Stimulated activated CD8-positive, alpha-beta memory T cell treated with anti-CD3 and anti-CD28 coated beads, Interleukin-7, amount 100 ng/mL, for 24 hours (primary cell): ENCODE data around the gene MIA3.
A peak's percentile ranks its signal among the peaks of the same experiment; 100 is the strongest.
"Not testable (repeated sequence)": the region's sequence is repeated elsewhere in the genome, so short reads cannot be mapped to it uniquely, and the experiment has no call there.

Experiments
- DNase-seq: peaks from one replicate; pipeline ENCODE4 v3.0.0-alpha.2; 2020; ENCODE audit warnings: low read depth

Gene MIA3

DNA sequence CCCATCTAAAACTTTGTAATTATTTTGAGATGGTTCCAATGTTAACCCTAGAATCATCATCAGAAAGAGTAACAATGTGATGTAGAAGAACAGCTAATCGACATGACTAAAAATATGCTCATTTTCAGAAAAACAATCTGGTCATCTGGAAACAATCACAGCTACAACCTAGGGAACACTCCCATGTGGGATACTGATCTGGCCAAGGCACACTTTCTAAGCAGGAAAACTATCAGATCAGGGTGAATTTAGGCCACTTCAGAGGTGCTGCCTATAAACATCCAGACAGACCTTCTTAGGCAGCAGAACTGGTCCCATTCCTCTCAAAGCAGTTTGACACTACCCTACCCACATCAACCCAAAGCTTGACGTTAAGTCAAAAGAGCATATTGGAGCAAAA, 51.2 kb downstream of the MIA3 start:
- not testable (repeated sequence) for DNase-seq

DNA sequence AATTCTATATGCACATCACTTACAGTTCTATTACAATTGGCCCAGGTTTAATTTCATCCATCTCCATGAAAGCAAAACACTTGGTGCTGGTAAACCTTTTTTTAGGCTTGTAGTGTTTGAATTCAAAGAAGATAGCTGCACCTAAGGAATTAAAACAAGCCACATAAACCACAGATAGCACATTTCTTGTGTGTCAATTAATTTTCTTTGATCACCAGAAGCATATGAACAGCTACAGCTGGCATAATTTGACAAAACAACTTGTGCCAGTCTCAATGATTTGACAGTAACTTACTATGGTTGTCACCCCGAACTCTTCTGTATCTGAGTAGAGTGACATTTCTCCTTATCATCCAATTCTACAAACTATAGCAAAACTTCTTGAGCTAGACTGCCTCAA, 52.2 kb downstream of the MIA3 start:
- DNase-seq = no peak

DNA sequence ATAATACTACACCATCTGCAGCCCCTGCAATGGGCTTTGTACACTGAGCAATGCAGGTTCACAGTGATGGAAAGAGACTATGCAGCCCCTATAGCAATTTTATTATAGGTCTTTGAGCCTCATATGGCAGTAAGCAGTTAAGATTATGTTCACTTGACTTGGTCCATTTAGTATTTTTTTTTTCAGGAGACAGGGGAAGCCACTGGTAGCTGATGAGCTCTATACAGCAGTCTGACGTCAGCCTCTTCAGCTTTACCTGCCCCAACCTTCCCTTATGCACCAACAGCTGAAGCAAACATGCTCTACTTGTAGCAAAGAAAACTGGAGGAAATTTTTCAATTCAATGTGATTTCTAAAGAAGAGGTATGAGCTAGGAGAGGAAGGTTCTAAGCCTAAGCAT, 62.2 kb downstream of the MIA3 start:
- no peak for DNase-seq

DNA sequence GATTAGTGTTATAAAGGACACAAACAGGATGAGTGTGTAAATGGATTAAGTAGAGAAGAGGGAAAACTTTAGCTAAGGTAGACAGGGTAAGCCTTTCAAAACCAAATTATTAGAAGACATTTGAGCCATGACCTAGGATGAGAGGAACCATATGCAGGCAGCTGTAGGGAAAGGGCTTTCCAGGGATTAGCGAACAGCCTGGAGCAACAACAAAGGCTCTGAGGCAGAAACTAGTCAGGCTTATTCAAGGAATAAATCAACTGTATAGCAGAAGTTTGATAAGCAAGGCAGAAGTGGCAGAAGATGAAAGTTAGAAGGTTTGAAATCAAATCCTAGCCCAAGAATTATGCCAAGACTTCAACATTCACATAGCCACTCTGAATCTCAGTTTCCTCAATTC, 73.1 kb downstream of the MIA3 start:
- no peak for DNase-seq

DNA sequence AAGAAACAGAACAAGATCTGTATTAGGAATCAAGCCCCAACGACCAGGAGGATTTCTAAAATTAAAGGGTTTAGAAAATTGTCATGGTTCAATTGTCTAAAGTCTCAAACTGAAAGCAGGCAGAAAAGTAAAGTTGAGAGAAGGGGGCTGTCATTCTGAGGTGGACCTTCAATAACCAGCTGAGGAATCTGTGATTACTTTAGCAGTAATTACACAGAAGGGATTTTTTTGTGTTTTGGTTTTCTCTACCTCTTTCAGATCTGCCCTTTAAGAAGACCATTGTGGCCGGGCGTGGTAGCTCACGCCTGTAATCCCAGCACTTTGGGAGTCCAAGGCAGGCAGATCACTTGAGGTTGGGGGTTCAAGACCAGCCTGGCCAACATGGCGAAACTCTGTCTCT, 77.0 kb downstream of the MIA3 start:
- no peak for DNase-seq

DNA sequence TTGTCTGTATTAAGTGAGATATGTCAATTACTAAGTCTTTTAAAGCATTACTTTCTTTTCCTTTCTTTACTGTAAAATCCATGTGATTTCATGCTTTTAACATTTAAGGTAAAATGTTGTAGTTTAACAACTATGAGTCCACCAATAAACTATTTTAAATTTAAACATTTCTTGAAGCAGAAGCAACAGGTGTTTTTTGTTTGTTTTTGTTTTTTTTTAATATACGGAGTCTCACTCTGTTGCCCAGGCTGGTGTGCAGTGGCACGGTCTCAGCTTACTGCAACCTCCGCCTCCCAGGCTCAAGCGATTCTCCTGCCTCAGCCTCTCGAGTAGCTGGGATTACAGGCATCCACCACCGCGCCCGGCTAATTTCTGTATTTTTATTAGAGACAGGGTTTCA, 78.8 kb downstream of the MIA3 start:
- DNase-seq = no peak

DNA sequence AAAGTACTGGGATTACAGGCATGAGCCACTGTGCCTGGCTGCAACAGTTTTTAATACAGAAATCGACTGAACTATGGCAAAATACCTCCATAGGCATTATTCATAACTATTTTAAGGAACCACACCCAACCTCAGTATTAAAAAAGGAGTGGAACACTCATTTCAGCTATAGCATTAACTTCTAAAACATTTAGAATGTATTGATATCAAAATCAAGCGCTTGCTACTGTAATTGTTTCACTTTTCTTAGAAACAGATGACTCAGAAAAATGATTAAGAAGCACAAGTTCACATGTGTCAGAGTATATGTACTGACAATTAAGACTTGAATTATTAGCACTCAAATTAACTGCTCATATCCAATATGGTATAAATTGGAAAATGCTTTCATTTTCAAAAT, 79.3 kb downstream of the MIA3 start:
- no peak for DNase-seq

DNA sequence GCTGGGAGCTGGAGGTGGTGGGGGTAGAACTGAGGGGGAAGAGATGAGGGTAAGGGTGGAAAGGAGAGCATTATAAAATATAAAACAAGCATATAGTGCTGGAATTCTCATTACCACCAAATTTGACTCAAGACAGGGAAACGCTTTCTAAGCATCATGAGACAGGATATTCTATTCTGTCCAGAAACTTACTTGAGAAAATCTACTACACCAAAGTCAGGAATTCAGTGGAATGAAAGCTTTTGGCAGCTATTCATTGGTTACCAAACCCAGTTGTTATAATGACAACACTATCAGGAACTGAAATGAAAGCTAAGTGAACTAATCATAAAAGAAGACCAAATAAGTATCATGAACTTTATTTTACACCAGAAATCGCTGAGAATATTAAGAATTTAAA, 79.9 kb downstream of the MIA3 start:
- DNase-seq = no peak

DNA sequence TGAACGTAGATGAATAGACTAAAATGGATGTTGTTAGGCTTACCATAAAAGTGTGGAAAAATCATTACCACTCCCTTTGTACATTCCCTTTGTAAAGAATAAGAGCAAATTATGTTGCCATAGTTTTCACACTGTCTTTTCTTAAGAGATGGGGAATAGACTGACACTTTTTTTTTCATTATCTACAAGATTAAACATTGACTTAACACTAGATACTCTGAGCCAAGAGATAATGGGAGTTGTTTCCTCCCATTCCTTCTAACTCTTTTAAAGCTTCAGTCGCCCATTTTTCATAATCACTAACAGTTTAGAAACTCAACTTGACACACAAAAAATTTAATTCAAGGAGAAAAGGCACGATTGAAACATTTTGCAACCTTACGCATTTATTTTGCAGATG, 84.3 kb downstream of the MIA3 start:
- no peak for DNase-seq

DNA sequence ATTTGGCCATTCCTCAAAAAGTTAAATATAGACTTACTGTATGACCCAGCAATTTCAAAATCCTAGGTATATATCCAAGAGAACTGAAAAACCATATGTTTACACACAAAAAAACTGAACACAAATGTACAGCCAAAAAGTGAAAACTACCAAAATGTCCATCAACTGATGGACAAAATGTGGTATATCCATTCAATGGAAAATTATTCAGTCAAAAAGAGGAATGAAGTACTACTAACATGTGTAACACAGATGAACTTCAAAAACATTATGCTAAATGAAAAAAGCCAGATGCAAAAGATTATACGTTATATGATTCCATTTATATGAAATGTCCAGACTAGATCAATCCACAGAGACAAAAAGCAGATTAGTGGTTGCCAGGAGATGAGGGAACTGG, 86.4 kb downstream of the MIA3 start:
- no peak for DNase-seq

DNA sequence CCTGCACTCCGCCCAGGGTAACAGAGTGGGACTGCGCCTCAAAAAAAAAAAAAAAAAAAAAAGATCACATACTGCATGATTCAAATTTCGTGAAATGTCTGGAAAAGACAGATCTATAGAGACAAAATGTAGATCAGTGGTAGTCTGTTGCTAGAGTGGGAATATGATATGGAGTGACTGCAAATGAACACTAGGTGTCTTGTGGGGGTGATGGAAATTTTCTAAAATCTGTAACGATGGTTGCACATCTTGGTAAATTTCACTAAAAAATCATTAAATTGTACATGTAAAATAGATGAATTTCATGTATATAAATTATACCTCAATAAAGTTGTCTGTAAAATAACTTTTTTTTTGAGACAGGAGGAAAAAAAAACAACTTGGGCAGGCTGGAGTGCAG, 88.9 kb downstream of the MIA3 start:
- no peak for DNase-seq

DNA sequence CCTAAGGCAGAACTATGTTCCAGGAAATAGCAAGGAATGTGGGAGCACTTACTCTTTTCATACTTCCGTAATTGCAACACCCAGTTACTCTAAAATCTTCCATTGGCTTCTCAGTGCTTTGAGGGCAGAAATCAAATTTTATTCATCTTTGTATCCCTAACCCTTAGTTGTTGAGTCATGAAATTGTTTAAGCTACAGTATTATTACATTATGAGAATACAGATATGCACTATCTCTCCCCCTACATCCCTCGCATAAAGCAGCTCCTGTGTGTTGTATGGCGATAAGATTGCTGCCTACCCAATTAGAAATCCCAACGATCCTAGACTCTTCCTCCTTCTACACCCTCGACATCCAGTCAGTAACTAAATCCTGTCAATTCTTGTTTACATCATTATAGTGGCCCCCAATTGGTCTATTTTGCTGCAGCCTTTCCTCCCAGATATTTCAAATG, 91.8 kb downstream of the MIA3 start:
- no peak for DNase-seq

DNA sequence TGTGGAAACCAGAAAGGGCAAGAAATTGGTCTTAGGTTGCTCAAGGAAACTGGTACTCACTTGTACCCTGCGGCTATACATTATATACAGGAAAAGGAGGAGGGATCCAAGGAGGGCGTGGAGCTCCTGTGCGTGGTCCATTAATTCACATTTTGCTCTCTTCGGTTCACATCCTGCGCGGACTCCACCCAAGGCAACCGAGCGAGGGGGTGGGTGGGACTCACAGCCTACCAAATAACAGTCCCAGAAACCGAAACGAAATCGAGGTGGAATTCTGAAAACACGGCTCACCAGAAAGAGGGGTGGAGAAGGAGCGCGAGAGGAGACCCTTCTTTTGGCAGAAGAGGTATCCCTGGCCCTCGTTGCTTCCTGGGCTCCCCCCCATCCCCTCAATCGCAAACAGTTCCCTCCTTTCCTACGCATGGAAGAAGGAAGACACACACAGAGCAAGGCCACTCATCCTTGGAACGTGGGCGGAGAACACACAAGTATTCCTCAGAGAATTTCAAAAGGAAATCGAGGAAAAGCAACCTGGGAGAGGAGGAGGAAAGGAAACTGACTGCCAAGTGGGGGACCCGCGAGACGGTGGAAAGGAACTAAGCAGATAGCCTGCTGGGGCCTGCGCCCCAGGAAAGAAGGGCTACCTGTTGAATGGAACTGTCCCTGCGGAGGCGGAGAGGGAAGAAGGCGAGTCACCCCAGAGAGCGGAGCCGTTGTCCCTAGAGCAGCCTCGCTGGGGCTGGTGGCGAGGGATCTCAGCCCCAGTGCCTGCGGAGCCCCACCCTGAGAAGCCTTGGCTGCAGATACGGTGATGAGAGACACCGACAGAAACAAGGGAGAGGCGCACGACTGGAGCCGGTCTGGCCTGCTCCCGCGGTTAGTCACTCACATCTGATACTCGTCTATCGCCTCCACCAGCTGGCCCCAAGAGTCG, 93.7 kb downstream of the MIA3 start:
- peak; percentile 11 for DNase-seq

DNA sequence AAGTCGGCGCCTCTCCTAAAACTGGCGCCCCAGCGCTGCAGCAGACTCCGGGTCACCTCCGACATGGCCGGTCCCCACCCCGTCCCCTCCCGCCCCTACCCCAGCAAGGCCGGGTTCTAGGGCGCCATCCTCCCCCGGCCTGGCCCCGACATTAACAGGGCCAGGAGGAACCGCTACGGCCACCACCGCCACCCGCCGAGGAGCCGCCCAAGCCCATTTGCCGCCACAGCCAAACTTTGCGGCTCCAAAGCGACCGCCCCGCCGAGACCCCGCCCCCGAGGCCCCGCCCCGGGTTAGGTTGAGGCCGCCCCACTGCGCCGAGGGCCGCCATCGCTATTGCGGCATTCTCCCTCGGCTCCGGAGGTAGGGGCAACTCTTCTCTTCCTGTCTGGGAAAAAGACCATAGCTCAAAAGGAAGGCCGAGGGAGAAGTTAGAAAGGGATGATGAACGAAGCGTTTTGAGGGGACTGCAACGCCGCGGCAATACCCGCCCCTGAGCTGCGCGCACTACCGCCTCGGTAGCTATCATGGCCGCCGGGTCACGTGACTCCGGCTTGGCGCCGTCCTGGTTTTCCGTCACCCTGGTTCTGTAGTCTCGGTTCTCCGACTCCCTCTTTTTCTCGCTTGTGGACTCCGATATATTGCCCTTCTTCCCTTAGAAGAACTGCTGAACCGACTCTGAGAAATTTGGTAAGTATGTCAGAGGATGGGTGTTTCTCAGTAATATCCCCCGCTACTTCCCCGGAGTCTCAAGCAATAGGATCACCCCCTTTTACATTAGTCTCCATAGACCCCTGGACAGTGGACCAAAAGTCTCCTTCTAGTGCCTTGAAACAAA, 94.6 kb downstream of the MIA3 start, which contains the start of the genes AIDA and BROX:
Gene AIDA, minus strand, starts transcription at position 239 of the 838 bp plus-strand sequence. Its CDS starts 174 bp downstream, at position 65.
Gene BROX, plus strand, starts transcription at position 312 of the 838 bp plus-strand sequence. CDS start 3,136 bp downstream, outside the sequence.
- peak; percentile 95 for DNase-seq

DNA sequence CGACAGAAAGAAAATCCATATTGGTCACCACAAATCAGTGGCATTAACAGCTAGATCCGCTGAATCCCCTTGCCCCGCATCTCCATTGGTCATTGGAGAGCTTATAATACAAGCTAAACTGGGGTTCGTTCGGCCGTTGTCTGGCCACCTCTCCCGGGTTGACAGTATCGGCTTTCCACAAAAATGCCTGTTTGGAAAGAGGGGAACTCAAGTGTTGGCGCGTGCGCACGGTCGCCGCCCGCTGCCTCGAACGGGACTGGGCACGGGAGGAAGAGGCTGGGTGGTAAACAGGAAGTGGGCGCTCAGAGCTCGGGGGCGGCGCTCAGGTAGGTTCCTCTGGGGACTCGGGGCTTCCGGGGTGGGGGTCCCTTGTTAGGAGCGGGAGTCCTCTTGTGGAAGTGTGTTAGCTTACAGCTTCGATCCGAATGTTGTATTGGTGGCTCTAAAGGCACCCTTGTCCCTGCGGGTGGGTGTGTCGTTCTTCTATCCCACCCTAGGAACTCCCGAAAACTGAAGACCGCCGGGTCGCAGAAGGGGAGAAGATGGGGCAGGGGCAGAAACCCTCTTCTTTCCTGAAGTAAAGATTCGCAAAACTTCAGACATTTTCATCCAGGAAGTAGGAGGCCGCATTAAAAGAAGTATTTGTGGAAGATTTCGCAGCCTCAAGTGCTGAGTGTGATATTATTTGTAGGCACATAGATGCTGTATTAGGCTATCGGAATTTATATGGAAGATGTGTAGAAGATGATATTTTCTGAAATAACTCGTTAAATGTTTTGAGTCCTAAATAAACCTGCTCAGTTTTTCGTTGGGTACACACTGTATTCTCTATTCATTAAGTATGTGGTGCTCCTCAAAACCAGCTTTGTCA, 95.4 kb downstream of the MIA3 start:
- peak; percentile 79 for DNase-seq

DNA sequence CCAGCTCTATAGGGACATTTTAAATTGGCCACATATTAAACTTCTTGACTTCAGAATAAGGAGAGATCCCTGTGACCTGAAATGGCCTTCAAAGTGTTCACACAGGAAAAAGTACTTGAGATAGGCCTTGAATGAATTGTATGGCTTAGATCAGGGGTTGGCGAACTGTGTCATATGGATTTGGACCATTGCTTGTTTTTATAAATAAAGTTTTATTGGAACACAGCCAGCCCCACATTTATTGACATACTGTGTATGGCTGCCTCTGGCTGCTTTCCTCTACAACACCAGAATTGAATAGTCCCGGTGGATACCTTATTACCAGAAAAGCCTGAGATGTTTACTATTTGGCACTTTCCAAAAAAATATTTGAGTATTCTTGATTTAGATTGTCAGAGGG, 98.5 kb downstream of the MIA3 start:
- no peak for DNase-seq
